Adrenal gland (tissue), 5 donors: ENCODE measurements around the gene MACROD2.

Source experiments
- CTCF ChIP-seq, 6 experiments: fragments of 450-650 bp in 4 of 6; fragments of 200-600 bp in 2 of 6; sonication (generic) in 1 of 6; IDR thresholded peaks; 1 replicate in 5 of 6; 2 replicates in 1 of 6; pipeline versions ENCODE4 v1.5.1 to v1.8.0; 2016 to 2021; ENCODE audit warnings: antibody characterized with exemption in 6 of 6, mild to moderate bottlenecking in 2 of 6, moderate library complexity in 1 of 6
- POLR2A ChIP-seq, 2 donors: fragments of 450-650 bp; IDR thresholded peaks; one replicate each; pipeline ENCODE4 v1.6.1; 2017; ENCODE audit warnings: antibody characterized with exemption in 2 of 2, mild to moderate bottlenecking in 2 of 2, moderate library complexity in 1 of 2
- donor health status: DM: no; HTN: no; CAD: no.

GRCh38 chr20:15613530-15613929, 1618.2 kb downstream of the MACROD2 start:
- no peak for TF ChIP-seq POLR2A (IDR thresholded peaks at IDR 0.05)
- TF ChIP-seq CTCF (IDR thresholded peaks at IDR 0.05), result no peak
